Measurements from ENCODE around the gene STN1. TPM values are rescaled to one million over a fixed set of nuclear protein-coding genes. Genes with fewer than 3 reads are reported as not detected.

STN1 gene
- total and polyA plus RNA-seq, 2 of the 8 experiments (the other 6 are each of a cell fraction or from before 2014, with no cell fraction given) = 10.1 to 12.4 TPM

DNA sequence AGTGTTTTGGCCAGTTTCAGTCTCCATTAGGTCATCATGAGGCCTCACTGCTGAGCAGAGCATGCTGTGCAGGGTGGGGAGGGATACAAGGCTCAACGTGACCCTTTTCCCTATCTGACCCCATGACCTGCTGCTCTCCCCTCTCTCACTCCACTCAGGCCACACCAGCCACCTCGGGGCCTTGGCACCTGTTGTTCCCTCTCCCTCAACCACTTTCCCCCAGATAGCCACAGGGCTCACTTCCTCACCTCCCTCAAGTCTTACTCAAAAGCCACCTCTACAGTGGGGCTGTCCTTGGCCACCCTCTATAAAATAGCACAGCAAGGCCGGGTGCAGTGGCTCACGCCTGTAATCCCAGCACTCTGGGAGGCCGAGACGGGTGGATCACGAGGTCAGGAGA, 76.5 kb downstream of the STN1 start (continued):
- TF ChIP-seq MAFK (IDR thresholded peaks at IDR 0.05; ENCODE audit: low read depth, low read length) = no peak
- TF ChIP-seq HDAC6 (IDR thresholded peaks at IDR 0.05; ENCODE audit: low read depth, low read length) = no peak
- TF ChIP-seq TAF7 (optimal IDR thresholded peaks at IDR 0.05; ENCODE audit: borderline replicate concordance, low read depth, low read length) = no peak
- TF ChIP-seq, protein P1, sequence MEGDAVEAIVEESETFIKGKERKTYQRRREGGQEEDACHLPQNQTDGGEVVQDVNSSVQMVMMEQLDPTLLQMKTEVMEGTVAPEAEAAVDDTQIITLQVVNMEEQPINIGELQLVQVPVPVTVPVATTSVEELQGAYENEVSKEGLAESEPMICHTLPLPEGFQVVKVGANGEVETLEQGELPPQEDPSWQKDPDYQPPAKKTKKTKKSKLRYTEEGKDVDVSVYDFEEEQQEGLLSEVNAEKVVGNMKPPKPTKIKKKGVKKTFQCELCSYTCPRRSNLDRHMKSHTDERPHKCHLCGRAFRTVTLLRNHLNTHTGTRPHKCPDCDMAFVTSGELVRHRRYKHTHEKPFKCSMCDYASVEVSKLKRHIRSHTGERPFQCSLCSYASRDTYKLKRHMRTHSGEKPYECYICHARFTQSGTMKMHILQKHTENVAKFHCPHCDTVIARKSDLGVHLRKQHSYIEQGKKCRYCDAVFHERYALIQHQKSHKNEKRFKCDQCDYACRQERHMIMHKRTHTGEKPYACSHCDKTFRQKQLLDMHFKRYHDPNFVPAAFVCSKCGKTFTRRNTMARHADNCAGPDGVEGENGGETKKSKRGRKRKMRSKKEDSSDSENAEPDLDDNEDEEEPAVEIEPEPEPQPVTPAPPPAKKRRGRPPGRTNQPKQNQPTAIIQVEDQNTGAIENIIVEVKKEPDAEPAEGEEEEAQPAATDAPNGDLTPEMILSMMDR (IDR thresholded peaks at IDR 0.05; ENCODE audit: control extremely low read depth in 1 of 3, insufficient read depth in 1 of 3, low read depth in 1 of 3, low read length in 3 of 3) = no peak
- TF ChIP-seq POLR2A (IDR thresholded peaks at IDR 0.05; ENCODE audit: control extremely low read depth in 1 of 2, low read depth in 2 of 2, low read length in 2 of 2) = no peak
- TF ChIP-seq, protein P2, sequence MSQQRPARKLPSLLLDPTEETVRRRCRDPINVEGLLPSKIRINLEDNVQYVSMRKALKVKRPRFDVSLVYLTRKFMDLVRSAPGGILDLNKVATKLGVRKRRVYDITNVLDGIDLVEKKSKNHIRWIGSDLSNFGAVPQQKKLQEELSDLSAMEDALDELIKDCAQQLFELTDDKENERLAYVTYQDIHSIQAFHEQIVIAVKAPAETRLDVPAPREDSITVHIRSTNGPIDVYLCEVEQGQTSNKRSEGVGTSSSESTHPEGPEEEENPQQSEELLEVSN (IDR thresholded peaks at IDR 0.05) = no peak

All from H1 (cell line).